Measurements from ENCODE around the gene STT3A.
"Not testable (repeated sequence)": the region's sequence is repeated elsewhere in the genome, so short reads cannot be mapped to it uniquely, and the experiment has no call there.

Gene STT3A

GRCh38 chr11:125592305-125593113 lies at the start of gene STT3A:
Gene STT3A, plus strand, starts transcription at chr11:125592852. Its CDS starts 3,064 bp downstream, at chr11:125595916.
- DNase-seq, result peak; percentile 94

GRCh38 chr11:125550780-125551179 lies 41.9 kb upstream of the STT3A start:
- DNase-seq, result no peak

GRCh38 chr11:125551835-125552342 lies 40.8 kb upstream of the STT3A start:
- DNase-seq, result no peak

GRCh38 chr11:125552927-125553326 lies 39.7 kb upstream of the STT3A start:
- no peak for DNase-seq

GRCh38 chr11:125553357-125553756 lies 39.3 kb upstream of the STT3A start:
- no peak for DNase-seq

GRCh38 chr11:125554038-125554437 lies 38.6 kb upstream of the STT3A start:
- DNase-seq, result no peak

- no peak for DNase-seq
Measured at GRCh38 chr11:125559888-125560287, 32.8 kb upstream of the STT3A start.

GRCh38 chr11:125561924-125562323 lies 30.7 kb upstream of the STT3A start:
- no peak for DNase-seq

GRCh38 chr11:125562430-125562829 lies 30.2 kb upstream of the STT3A start:
- no peak for DNase-seq

- DNase-seq, result no peak
Measured at GRCh38 chr11:125564357-125564756, 28.3 kb upstream of the STT3A start.

GRCh38 chr11:125566235-125566634 lies 26.4 kb upstream of the STT3A start:
- DNase-seq, result no peak

- DNase-seq, result peak; percentile 64
Measured at GRCh38 chr11:125568970-125569914, 23.4 kb upstream of the STT3A start, which contains the start of gene EI24. Gene EI24, plus strand, starts transcription at chr11:125569477. Its CDS starts 3,051 bp downstream, at chr11:125572528.

- DNase-seq, result no peak
Measured at GRCh38 chr11:125569915-125570621, 22.6 kb upstream of the STT3A start.

- no peak for DNase-seq
Measured at GRCh38 chr11:125570952-125571351, 21.7 kb upstream of the STT3A start.

GRCh38 chr11:125572916-125573315 lies 19.7 kb upstream of the STT3A start:
- no peak for DNase-seq

GRCh38 chr11:125577181-125577580 lies 15.5 kb upstream of the STT3A start:
- DNase-seq, result not testable (repeated sequence)

GRCh38 chr11:125578783-125579182 lies 13.9 kb upstream of the STT3A start:
- DNase-seq, result no peak

GRCh38 chr11:125579811-125580210 lies 12.8 kb upstream of the STT3A start:
- no peak for DNase-seq

GRCh38 chr11:125583496-125583895 lies 9.2 kb upstream of the STT3A start:
- DNase-seq, result no peak

GRCh38 chr11:125585487-125585886 lies 7.2 kb upstream of the STT3A start:
- no peak for DNase-seq

- DNase-seq, result no peak
Measured at GRCh38 chr11:125586623-125587022, 6.0 kb upstream of the STT3A start.

- no peak for DNase-seq
Measured at GRCh38 chr11:125587480-125587879, 5.2 kb upstream of the STT3A start.

GRCh38 chr11:125588505-125588904 lies 4.1 kb upstream of the STT3A start:
- DNase-seq, result no peak
